ENCODE results near the gene NTHL1. TPM values are rescaled to one million over a fixed set of nuclear protein-coding genes. Genes with fewer than 3 reads are reported as not detected.

Gene NTHL1
- total and polyA plus RNA-seq, 2 experiments from 2014 or later = 51.3 to 61.3 TPM

- no peak for DNase-seq (ENCODE audit: low read depth in 1 of 2, low spot score in 1 of 2)
- Histone ChIP-seq H3K4me1 (ENCODE audit: low read depth) (peaks cover 18% of the 10 kb centered on the region), H3K27me3 (no peaks in the 10 kb centered on the region), H3K4me3 (no peak overlapping the region), H3K36me3 (peaks cover 23% of the 10 kb centered on the region), H3K27ac (peak overlapping the region; percentile 10), H3K9me3 (ENCODE audit: low read depth) (no peaks in the 10 kb centered on the region)
- TF ChIP-seq CTCF (IDR thresholded peaks at IDR 0.05; ENCODE audit: low read depth, low read length) = no peak
Observed at GRCh38 chr16:2004795-2005517, 42.7 kb downstream of the NTHL1 start.

DNA sequence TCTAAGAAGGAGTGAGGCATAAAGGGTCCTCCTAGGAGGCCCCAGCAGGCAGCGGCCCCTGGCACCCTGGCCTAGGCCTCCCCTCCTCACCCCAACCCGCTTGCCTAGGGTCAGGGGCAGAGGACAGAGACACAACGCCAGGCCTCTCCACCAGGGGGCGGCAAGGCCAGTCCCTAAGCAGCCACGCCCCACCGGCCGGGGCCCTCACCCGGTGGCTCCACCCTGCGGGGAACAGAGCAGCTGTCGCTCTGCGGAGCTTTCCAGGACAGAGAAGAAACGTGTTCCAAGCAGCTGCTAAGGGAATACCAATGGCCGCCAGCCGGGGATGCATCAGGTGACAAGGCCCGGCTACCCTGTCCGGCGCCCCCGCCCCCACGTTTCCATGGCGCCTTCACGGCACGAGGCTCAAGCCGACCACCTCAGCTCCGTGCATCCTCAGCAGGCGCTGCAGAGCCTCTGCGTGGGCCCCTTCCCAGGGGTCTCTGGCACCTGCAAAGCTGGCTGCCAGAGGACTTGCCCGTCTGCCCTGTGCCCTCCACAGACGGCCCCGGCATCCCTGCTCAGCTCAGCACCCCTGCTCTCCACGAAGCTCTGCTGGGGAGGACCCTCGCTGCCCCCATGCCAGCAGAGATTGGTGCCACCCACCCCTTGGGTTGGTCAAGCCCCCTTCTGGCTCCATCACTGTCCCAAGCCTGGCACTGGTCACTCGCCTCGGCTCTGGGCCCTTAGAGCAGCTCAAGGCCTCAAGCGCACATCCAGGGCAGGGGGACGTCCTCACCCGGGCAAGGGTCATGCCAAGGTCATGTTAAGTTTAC is 43.6 kb downstream of the NTHL1 start:
- Histone ChIP-seq H3K36me3 (peaks cover 31% of the 10 kb centered on the region), H3K9me3 (ENCODE audit: low read depth) (no peaks in the 10 kb centered on the region), H3K4me3 (no peak overlapping the region), H3K4me1 (ENCODE audit: low read depth) (peaks cover 18% of the 10 kb centered on the region), H3K27me3 (no peaks in the 10 kb centered on the region), H3K27ac (peak overlapping the region; percentile 10)
- TF ChIP-seq CTCF (IDR thresholded peaks at IDR 0.05; ENCODE audit: low read depth, low read length) = peak; percentile 98
- DNase-seq (ENCODE audit: low read depth in 1 of 2, low spot score in 1 of 2) = peak; percentile 88 to 97

- Histone ChIP-seq H3K9me3 (ENCODE audit: low read depth) (no peaks in the 10 kb centered on the region), H3K4me3 (no peak overlapping the region), H3K27ac (no peak overlapping the region), H3K36me3 (peaks cover 32% of the 10 kb centered on the region), H3K4me1 (ENCODE audit: low read depth) (peaks cover 14% of the 10 kb centered on the region), H3K27me3 (no peaks in the 10 kb centered on the region)
- no peak for TF ChIP-seq CTCF (IDR thresholded peaks at IDR 0.05; ENCODE audit: low read depth, low read length)
- DNase-seq (ENCODE audit: low read depth in 1 of 2, low spot score in 1 of 2) = no peak
Observed at GRCh38 chr16:2003231-2003826, 44.3 kb downstream of the NTHL1 start.

GRCh38 chr16:2002406-2003230 is 45.0 kb downstream of the NTHL1 start:
- peaks cover 39% of the 10 kb centered on the region for H3K36me3 ChIP-seq
- H3K9me3 ChIP-seq (ENCODE audit: low read depth) = no peaks in the 10 kb centered on the region
- no peak overlapping the region for H3K4me3 ChIP-seq
- no peaks in the 10 kb centered on the region for H3K27me3 ChIP-seq
- TF ChIP-seq CTCF (IDR thresholded peaks at IDR 0.05; ENCODE audit: low read depth, low read length) = no peak
- no peak overlapping the region for H3K27ac ChIP-seq
- DNase-seq (ENCODE audit: low read depth in 1 of 2, low spot score in 1 of 2) = no peak
- peaks cover 11% of the 10 kb centered on the region for H3K4me1 ChIP-seq (ENCODE audit: low read depth)

Data from cardiac muscle cell (in vitro differentiated cells and primary cell).